Right hindlimb (tissue), 1 donor: ENCODE data around the gene ULK2.
A peak's percentile ranks its signal among the peaks of the same experiment; 100 is the strongest.

Experiments used
- DNase-seq: peaks from one replicate; pipeline ENCODE4 v3.0.0-alpha.2; 2018

Gene ULK2

DNA sequence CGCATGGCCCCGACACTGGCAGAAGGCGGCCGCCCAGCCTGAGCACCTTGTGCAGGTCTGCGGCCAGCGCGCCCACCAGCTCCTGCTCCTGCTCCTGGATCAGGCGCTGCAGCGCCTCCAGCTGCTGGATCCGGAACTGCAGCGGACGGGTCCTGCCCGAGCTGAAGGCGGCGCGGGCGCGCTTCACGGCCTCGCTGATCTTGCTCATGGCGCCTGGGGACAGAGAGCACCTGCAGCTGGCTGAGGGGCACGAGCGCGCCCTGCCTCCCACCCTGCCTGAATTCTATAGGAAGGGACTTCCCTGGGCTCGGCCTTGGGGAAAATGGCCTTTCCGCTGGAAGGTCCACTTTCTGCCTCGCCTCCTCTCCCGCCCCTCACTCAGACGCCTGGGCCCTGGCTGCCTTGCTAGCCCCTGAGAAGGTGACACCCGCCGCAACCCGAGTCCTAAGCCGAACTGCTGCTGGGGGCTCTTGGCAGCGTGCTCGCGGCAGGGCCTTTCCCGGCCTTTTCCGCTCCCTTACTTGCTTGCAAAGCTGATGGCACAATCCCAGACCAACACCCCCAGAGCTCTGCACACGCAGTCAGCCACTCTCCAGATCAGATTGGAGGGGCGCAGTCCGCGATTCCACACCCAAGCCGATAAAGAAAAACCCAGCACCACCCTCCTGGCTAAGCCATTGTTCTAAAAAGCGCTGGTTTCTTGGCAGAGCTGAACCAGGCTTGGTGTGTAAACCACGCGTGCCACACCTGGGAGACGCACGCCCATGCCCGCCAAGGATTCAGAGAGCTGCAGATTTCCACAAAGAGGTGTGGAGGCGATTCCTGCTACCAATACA, 122.6 kb downstream of the ULK2 start:
- peak; percentile 93 for DNase-seq

DNA sequence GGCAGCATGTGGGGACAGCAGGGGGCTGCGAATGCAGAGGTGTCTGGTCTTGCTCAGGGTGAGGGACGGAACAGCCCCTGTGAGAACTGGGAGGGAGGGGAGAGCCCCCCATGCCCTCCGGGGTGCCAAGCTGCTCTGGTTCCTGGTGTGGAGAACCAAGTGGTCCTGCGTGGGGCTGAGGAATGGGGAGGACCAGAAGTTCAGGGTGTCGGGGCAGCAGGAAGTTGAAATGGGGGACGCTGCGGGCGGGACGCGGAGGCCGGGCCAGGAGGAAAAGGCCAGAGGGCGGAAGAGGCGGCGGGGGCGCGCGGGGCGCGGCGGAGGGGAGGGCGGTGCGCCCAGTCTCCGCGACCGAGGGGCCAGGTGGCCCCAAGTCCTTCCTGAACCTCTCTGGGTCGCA, 123.2 kb downstream of the ULK2 start:
- no peak for DNase-seq

DNA sequence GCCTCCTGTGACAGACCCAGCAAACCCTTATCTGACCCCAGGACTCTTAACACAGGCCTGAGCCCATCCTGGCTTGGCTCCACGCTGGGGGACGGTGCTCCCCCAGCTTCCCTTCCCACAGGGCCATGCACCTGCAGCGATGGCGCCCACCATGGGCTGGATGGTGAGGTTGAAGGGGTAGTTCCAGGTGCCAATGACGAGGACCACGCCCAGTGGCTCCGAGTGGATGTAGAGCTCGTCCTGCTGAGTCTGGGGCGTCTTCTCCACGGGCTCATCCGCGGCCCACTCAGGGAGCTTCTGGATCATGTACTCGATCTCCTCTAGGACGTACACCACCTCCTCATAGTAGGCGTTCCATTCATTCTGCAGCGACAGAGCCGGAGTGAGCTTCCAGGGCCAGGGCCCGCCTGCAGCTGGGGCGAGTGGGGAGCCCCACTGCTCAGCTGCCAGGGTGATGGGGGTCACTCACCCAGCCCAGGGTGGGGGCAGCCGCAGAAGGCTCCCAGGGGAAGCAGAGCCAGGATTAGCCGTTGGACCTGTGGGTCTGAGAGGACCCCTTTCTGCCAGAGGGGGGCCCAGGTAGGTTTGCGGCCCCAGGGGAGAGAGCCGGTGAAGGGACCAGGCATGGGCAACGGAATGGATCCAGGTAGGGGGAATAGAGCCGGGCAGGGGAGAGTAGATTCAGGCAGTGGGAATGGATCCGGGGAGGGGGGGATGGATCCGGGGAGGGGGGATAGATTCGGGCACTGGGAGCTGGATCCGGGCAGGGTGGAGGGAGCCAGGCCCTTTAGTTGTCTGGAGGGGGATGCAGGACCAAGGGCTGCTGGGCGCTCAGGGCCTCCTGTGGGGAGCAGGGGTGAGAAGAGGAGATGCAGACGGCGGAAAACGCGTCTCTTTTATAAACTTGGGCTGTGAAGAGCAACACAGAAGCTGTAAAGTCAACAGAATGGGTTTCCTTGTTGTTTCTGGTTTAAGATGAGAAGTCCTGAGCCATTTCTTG, 124.3 kb downstream of the ULK2 start:
- no peak for DNase-seq

DNA sequence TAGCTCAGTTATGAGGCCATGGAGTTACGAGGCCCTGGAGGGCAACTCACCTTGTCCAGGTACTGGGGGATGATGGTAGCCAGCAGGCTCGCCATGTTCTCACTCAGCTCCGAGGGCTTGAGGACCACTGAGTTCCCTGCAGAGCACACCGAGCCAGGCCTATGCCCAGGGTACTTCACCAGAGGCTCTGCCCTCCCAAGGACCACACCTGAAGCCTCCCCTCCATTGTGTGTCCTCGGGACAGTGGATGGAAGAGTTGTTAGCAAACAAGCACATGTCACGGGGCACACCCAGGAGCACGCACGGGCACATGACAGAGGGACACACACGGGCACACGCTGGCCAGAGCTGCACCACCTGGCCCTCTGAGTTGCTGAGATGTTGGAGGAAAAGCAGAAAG, 125.2 kb downstream of the ULK2 start:
- DNase-seq, result no peak

DNA sequence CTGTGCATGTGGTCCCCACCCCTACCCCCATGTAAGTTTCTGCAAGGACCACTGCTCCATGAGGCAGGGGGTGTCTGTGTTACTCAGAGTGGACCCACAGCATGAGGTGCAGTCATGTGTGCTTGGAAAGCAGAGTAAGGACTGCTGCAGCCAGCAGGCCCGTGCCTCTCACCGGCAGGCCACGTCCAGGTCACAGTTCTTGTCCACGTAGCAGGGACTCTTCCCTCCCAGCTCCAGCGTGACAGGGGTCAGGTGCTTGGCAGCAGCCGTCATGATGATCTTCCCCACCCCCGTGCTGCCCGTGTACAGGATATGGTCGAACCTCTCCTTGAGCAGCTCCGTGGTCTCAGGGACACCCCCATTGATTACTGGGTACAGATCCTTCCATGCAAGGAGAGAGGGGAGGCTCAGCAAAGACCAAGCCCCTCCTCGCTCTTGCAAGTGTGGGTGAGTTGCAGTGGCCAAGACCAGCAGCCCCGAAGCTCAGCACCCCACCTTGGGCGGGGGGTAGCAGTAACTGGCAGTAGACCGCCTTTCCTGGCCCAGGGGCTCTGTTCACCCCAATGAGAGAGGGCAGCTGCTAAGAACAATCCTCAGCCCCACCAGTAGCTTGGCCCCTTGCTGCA, 125.8 kb downstream of the ULK2 start:
- no peak for DNase-seq

DNA sequence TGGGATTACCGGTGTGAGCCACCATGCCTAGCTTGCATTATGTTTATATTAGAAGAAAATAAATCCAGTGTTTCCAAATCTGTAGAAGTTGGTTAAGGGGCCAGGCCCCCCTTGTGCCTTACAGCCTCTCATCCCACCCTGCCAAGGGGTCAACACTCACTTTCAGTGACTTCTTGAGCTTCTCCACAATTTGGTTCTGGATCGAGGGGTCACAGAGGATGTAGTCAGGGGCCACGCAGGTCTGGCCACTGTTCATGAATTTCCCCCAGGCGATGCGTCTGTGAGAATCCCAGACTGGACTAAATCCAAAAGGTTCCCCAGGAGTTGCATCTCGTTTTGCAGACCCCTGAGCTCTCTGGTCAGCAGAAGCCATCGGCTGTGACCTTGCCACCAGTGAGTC, 126.8 kb downstream of the ULK2 start:
- DNase-seq, result no peak

DNA sequence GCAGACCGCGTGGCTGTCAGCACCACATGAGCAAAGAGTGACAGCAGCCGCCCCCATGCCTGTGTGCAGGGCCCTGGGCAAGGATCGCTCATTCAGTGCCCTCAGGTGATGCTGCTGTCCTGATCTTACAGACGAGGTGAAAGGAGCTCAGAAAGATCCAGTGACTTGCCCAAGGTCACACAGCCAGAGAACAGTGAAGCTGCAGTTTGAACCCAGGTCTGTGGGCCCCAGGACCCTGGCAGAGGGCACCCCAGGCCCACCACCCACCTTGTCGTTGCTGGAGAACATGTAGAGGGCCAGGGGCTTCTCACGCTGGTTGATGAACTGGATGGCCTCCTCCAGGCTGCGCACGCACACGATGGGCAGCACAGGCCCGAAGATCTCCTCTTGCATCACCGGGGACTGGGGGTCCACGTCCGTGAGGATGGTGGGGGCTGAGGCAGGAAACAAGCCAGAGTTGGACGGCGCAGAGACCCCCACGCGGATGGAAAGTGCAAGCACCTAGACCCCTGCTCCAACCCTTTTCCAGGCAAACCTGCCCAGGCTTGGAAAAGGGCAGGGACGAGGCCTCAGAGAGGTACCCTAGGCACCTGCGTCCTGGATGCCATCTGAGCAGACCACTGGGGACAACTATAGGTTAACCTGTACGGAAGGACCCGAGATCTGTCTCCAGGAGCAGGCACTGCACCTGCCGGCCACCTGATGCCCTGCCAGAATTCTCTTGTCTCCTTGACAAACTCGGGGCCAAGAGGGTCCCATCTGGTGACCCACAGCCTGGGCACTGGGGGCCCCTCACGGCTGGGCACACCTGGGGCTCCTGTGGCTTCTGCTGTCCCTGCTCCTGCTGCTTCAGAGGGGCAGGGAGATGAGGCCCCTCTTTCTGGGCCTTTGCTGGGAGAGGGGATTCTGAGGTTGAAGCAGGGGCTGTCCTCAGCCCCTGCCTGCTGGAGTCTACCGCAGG, 128.2 kb downstream of the ULK2 start:
- no peak for DNase-seq

DNA sequence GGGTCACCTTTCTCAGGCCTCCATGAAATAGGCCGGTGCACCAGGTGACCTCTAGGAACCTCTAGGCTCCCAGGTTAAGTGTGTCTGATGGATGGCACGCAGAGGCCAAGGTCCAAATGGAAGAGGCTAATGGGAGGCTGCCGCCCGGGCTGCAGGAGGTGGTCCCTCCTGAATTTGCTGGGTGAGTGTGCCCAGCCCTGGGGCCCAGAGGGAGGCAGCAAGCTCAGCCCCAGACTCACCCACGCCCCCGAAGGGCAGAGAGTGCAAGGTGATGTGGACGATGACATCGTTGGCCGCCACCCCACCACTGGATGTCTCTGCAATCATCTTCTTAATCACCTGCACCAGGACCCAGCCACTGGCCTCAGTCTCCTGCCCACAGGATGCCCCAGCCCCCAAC, 129.0 kb downstream of the ULK2 start:
- no peak for DNase-seq

DNA sequence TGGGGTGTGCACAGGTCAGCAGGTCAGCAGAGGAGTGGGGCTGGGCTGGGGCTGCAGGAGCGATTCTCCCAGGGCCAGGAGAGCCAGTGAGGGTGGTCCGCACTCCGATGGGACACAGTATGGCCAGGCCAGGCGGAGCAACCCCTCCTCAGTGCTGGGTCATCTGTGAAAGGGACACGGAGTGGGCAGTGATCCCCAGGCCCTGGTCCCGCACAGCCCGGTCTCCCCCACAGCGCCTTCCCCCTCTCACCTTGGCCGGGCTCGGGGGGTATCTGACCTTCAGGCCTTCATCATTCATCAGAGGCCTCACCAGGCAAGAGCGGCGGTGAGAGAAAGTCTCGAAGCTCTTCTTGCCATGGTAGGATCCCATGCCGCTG, 129.7 kb downstream of the ULK2 start:
- no peak for DNase-seq

DNA sequence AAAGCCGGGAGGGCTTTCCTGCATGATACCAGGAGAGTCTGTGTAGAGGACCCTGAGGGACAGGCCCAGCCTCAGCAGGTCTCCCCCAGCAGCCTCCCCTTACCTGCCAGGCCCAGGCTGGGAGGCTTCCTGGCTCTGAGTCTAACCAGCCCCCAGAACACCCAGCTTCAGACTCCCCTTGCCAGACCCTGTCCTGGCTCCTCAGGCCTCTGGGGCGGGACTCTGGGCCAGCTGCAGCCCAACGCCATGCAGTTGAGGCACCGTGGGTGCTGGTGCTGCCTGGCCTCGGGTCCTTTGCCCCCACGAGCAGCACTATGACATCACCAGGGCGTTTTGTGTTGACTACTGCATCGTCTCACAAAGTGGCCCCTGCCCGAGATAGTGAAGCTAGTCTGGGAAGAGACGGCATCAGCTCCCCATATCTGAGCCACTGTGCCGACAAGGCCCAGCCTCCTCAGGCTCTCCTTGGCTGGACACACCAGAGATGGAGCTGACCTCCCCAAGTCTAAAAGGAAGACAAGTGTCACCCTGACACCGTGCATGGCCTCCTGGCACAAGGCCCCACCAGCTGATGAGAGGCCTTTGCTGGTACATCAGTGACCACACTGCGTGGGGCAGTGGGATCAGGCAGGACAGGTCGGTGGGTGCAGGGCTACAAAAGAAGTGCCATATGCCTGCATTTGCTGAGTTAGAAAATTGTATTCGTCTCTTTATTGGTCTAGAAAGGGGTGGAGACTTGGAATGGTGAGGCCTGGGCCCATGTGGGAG, 130.2 kb downstream of the ULK2 start:
- no peak for DNase-seq

DNA sequence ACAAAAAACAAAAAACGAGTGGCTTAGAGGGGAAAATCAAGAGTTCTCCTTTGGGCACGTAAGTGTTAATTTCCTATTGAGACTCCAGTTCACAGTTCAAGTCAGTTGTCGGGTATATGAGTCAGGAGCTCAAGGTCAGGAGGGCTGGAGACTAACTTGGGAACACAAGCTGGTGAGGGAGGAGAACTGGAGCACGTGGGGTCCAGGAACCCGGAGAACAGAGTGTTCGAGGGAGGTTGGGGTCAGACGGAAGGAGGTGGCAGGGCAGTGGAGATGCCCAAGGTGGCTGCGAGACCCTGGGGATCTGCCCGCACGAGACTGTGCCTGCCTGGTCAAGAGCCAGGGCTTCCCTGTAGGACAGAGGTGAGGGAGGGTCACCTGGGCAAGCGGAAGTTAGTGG, 131.7 kb downstream of the ULK2 start:
- DNase-seq, result no peak

DNA sequence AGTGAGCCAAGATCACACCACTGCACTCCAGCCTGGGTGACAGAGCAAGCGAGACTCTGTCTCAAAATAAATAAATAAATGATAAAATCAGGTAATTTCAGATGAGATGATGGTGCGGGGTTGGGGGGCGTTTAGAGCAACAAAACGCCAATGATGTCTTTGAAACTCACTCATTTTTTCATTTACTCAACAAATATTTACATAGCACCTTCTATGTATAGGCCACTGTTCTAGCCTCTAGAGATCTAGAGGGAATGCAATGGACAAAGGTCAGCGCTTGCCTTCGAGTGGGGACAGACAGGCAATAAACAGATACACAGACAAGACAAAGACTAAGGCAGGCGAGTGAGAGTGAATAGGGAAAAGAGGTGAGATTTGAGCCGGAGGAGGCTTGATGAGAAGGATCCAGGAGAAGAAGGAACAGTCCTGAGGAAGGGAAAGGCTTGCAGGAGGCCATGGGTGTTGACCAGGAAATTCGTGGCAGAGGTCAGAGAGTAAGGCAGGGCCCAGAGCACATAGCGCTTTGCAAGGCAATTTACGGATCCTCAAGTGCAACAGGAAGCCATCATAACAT, 133.7 kb downstream of the ULK2 start:
- DNase-seq, result no peak

DNA sequence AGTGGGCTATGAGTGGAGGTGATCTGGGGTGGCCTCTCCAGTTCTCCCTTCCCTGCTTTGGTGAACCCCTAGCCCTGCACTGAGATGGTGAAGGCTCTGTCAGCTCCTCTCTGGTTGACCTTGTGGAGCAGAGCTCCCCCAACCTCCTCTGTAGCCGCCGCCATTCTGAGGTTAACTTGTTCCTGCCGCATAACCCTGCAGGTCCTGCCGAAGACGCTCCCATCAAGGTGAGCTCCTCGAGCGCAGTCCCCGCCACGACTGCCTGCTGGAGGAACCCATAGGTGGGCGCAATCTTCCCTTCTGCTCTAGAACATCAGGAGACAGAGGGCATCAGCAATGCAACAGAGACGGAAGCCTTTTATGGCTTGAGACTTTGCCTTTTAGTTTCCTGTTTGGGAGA, 136.1 kb downstream of the ULK2 start:
- no peak for DNase-seq

DNA sequence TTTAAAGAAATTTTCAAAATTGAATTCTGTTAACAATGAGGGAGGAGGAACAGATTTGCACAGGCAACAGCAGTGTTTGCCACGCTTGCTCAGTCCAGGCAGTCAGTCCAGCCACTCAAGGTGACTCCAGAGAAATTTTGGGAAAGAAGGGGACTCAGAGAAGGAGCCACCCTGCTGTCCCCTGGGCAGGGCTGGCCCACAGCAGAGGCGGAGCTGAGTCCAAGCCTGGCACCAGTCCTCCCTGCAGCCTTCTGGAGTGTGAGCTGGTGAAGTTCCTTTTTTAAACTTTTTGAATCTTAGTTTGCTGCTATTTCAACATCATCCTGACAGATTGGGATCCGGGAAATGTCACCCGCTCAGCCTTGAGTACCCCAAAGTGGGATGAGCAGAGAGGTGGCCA, 136.9 kb downstream of the ULK2 start:
- no peak for DNase-seq

DNA sequence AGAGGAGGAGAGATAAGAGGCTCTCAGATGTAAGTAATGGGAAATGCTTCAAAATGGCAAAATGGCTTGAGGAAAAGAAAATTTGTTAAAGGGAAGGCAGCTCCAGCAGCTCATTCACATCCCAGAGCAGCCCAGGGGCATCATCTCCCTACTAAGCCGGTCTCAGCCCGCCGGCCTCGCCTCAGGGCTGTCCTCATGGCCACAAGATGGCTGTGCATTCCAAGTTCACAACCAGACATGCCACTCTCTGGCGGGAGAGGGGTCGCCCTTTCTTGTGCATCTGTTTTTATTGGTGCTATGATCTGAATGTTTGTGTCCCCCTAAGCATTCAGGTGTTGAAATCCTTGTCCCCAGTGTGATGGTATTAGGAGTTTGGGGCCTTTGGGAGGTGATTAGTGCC, 137.8 kb downstream of the ULK2 start:
- no peak for DNase-seq

DNA sequence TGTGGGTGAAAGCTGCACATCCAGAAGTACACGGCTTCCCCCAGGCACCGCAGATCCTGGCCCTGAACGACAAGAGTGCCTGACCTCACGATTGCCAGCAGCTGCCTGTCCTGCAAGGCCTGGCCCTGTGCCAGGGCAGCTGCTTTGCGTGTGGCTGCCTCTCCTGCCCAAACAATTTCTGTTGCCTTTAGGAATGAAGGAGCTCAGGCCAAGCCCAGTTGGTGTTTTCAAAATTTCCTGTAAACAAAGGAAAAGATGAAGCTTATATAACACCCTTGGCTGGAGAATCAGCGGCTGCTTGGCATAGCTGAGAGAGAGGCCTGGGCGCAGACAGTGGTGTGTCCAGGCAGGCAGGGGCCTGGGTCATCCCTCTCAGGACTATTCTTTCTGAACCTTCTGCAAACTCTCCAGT, 139.6 kb downstream of the ULK2 start:
- peak; percentile 91 for DNase-seq

DNA sequence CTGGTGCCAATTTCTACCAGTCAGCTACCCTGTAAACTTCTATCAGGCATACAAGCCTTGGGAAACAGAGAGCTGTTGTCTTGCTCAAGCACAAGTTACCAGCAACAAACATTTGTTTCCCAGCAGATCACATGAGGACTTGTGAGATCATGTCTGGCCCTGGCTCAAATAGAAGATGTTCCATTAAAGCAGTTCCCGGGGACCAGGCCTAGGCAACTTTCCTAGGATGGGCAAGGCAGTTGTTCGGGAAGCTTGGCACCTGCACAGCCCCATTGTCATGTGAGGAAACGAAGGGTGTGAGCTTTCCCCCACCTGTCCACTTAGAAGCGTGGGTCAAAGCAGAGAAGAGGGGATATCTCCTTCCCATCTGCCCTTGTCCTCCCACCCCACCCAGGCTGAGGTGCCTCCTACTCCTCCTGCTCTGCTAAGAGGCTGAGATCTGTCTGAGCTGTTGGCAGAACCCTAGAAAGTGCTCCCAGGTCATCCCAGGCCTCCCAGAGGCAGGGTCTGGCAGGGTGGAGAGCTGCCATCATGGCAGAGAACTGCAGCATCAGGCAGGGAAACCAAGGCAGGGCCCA, 140.1 kb downstream of the ULK2 start:
- peak; percentile 80 for DNase-seq

DNA sequence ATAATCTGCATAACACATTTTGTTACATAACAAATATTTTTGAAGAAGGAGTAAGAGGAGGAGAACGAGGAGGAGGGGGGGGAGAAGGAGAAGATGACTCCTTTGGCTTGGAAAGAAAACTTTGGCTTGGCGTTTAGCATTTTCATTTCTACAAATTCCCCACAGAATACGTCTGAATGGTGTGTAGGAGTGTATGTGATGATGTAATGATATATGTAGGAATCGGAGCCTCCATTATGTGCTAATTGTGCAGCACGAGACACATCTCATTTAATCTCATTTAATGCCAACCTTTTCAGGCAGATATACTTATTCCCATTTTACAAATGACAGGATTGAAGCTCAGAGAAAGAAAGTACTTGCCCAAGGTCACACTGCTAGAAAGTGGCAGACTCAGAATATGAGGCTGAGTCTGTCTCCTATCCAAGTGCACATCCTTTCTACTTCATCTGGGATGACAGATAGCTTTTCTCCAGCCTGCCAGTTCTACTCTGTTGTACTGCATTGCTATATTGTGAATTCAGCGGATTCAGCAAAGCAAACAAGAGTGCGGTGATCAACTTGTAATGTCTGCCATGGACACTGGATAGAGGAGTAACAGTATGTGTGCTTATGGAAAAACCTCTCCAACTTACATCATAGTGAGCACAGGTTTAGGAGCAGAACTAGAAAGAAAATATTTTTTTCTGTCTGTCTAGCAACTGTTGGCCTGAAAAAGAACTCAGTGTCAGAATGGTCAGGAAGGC, 140.9 kb downstream of the ULK2 start:
- DNase-seq, result no peak

DNA sequence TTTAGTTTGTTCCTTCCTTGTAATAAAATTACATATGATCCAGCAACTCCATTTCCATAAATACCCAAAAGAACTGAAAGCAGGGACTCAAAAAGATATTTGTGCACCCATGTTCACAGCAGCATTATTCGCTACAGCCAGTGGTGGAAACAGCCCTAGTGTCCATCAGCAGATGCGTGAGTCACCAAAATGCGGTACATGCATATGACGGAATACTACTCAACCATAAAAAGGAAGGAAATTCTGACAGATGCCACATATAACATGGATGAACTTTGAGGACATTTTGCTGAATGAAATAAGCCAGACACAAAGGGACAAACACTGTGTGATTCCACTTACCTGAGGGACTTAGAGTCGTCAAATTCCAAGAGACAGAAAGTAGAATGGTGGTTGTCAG, 142.2 kb downstream of the ULK2 start:
- no peak for DNase-seq
